ENCODE measurements around the gene NDUFS2. TPM values are rescaled to one million over a fixed set of nuclear protein-coding genes. Genes with fewer than 3 reads are reported as not detected.
A peak's percentile ranks its signal among the peaks of the same experiment; 100 is the strongest.

The NDUFS2 gene
- total RNA-seq, 2 donors from 2014 or later = 46.4 to 67.2 TPM

DNA sequence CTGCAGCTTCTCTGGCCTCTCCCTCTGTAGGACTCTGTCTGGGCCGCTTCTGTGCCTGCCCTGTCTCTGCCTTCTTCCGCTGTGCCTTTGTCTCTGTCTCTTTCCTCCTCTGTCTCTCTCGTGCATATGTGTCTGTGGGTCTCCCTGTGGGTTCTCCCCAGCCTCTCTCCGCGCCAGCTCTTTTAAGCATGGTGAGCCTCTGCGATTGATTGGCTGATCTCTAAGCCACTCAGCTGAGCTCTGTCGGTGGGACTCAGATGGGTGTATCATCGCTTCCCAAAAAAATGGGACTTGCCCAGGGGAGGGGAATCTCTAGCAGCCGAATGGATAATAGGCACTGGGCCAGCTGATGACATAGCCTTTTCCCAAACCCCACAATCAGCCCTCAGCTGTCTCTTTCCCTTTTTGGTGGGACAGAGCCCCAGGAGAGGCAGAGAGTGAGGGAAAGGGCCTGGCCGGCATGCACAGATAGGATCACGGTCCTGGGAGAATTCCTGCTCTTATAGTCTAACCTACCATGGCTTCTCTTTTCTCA is 3.2 kb upstream of the NDUFS2 start, which contains the start of gene ADAMTS4:
ADAMTS4 (minus strand) TSS at position 158 of the 535 bp plus-strand sequence. CDS start 427 bp downstream, outside the sequence.
- TF ChIP-seq POLR2A (IDR thresholded peaks at IDR 0.05) = peak in 2 of 3 donors; percentile 69 to 83
- TF ChIP-seq, protein P1, sequence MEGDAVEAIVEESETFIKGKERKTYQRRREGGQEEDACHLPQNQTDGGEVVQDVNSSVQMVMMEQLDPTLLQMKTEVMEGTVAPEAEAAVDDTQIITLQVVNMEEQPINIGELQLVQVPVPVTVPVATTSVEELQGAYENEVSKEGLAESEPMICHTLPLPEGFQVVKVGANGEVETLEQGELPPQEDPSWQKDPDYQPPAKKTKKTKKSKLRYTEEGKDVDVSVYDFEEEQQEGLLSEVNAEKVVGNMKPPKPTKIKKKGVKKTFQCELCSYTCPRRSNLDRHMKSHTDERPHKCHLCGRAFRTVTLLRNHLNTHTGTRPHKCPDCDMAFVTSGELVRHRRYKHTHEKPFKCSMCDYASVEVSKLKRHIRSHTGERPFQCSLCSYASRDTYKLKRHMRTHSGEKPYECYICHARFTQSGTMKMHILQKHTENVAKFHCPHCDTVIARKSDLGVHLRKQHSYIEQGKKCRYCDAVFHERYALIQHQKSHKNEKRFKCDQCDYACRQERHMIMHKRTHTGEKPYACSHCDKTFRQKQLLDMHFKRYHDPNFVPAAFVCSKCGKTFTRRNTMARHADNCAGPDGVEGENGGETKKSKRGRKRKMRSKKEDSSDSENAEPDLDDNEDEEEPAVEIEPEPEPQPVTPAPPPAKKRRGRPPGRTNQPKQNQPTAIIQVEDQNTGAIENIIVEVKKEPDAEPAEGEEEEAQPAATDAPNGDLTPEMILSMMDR (IDR thresholded peaks at IDR 0.05) = no peak
- H3K9me3 ChIP-seq = no peaks in the 10 kb centered on the region
- intact Hi-C loops (cut with DNase I) = no loop called here
- peak within 1 kb of the TSS; percentile 16 to 96 (median 58) for H3K27ac ChIP-seq
- H3K4me1 ChIP-seq = peaks cover 24% of the 10 kb centered on the region
- no peaks in the 10 kb centered on the region for H3K36me3 ChIP-seq (replicated peaks in 1 of 2; ENCODE audit: insufficient read depth in 1 of 2, low read depth in 2 of 2)
- no peak within 1 kb of the TSS for H3K4me3 ChIP-seq
- WGBS, 2 donors = 73 to 75% methylated on average over 11 of the region's 11 CpGs
- DNase-seq (peak in 3 of 4 donors; percentile 43 to 58 (median 54)), ATAC-seq (no peak)
- no peaks in the 10 kb centered on the region for H3K27me3 ChIP-seq

DNA sequence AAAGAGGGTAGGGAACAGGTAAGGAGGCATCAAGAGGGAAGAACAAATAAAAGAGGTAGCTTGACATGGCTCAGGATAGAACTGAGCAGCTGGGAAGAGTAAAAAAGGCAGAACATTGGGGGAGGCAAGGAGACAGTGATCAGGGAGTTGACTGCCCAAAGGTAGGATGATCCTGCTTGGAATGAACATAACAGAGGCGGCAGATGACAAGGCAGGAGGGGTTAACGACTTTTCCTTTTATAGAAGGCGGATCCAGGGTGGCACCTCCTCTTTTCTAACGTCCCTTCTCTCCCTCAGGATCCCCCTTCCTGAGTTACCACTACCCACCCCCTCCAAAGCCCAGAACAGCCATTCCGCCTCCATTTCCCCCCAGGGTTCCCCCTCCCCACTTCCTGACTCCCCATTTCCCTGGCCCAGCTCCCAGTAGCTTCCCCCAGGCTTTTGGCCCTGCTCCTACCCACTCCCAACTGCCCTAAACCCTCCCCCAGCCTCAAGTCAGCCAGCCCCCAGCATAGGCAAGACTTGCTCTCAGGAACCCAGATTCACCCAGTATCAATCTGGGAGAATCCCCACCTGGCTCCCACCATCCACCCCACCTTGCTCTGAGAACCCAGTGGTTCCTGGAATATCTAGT is 2.5 kb upstream of the NDUFS2 start:
- WGBS, 2 donors = 64 to 77% methylated on average over 5 of the region's 5 CpGs
- Histone ChIP-seq H3K9me3 (no peaks in the 10 kb centered on the region), H3K27ac (peak overlapping the region; percentile 24 to 96 (median 92)), H3K4me1 (peaks cover 31% of the 10 kb centered on the region), H3K36me3 (replicated peaks in 1 of 2; ENCODE audit: insufficient read depth in 1 of 2, low read depth in 2 of 2) (peaks cover 0 to 4% of the 10 kb centered on the region in 2 donors), H3K4me3 (no peak overlapping the region), H3K27me3 (no peaks in the 10 kb centered on the region)
- intact Hi-C loops (cut with DNase I) = no loop called here
- DNase-seq (no peak), ATAC-seq (no peak)
- TF ChIP-seq, protein P1 (IDR thresholded peaks at IDR 0.05) = no peak
- TF ChIP-seq POLR2A (IDR thresholded peaks at IDR 0.05) = no peak

DNA sequence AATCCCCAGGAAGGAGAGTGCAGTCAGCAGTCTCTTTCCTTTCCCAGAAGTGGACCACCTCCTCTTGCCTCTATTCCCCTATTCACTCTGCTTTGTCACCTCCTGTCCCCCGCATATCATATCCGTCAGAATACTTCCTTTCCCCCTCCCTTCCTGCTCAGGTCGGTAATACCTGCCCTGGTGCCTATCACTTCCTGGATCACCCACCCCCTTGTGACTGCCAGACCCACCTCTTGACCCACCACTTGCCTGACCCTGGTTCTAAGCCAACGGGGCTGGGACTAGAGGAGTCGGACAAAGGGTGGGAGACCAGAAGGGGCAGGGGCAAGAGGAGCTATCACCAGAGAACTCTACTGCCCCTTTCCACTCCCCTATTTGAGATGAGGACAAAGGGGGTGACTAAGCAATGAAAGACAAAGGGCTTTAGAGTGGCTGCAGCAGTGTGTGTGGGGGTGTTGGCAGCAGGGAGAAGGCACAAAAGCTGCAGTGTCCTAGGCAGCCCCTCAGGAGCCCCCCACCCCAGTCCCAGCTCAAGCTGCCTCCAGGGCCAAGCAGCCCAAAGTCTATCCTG is 1.7 kb upstream of the NDUFS2 start:
- no peak for ATAC-seq
- TF ChIP-seq, protein P1 (IDR thresholded peaks at IDR 0.05) = no peak
- TF ChIP-seq POLR2A (IDR thresholded peaks at IDR 0.05) = no peak
- no peak for DNase-seq
- Histone ChIP-seq H3K4me1 (peaks cover 32% of the 10 kb centered on the region), H3K27me3 (no peaks in the 10 kb centered on the region), H3K27ac (peak overlapping the region; percentile 88 to 96 (median 92)), H3K36me3 (replicated peaks in 1 of 2; ENCODE audit: insufficient read depth in 1 of 2, low read depth in 2 of 2) (peaks cover 0 to 4% of the 10 kb centered on the region in 2 donors), H3K4me3 (no peak overlapping the region), H3K9me3 (no peaks in the 10 kb centered on the region)
- intact Hi-C loops (cut with DNase I) = no loop called here
- 69 to 76% methylated on average over 5 of the region's 5 CpGs for WGBS, 2 donors

DNA sequence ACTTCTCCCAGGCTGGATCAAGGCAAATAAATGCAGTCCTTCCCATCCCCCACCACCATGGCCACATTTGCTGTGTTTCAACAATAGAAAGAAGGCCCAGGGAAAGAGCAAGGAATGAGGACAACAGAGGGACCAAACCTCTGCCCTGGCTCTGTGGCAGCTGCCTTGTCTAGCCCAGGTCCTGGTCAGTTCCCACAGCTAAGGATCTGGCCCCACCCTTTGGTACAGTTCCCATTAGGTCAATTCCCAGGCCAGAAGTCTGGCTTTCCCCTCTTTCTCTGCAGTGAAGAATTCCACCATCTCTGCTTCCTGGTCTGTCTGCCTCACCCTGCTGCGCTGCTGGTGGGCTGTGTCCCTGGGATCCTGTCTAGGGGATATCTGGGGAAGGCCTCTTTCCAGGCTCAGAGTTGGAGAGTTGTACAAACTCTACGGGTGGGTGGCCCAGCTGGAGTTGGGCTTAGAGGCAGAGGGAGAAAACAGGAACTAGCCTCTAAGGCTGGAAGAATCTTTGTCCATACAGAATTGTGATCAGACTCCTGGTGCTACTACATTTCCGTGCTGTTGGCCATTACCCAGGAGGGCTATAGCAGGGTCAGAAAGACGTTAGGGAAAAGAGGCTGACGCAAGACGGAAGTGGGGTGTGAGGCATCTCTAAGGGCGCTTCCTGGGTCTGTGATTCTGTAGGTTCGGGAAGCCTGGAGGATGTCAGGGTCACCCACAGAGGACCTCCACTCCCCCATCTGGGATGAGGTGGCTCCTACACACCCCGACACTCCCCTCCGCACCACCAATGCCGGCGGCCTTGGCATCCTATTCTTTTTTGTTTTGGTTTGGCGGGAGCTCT is 953 bp upstream of the NDUFS2 start:
- DNase-seq (peak in 3 of 4 donors; percentile 26 to 55 (median 53)), ATAC-seq (peak; percentile 2)
- Histone ChIP-seq H3K27ac (peak overlapping the region; percentile 88 to 96 (median 92)), H3K36me3 (replicated peaks in 1 of 2; ENCODE audit: insufficient read depth in 1 of 2, low read depth in 2 of 2) (peaks cover 0 to 4% of the 10 kb centered on the region in 2 donors), H3K9me3 (no peaks in the 10 kb centered on the region), H3K4me3 (no peak overlapping the region), H3K4me1 (peaks cover 32% of the 10 kb centered on the region), H3K27me3 (no peaks in the 10 kb centered on the region)
- 72 to 77% methylated on average over 13 of the region's 13 CpGs for WGBS, 2 donors
- TF ChIP-seq, protein P1 (IDR thresholded peaks at IDR 0.05) = no peak
- TF ChIP-seq POLR2A (IDR thresholded peaks at IDR 0.05) = peak in 1 of 3 donors; percentile 4
- intact Hi-C loops (cut with DNase I) = no loop called here
